WTC11 (cell line): ENCODE results near the gene GALNT17.

Source experiments
- FOXK1 ChIP-seq: sonication (generic); formaldehyde crosslinking; IDR thresholded peaks from 2 replicates; pipeline ENCODE4 v1.8.0; 2022; ENCODE audit warnings: mild to moderate bottlenecking, moderate library complexity, missing genetic modification reagents
- GRHL2 ChIP-seq: fragments of 250-450 bp; sonication (Bioruptor Pico); IDR thresholded peaks from 2 replicates; pipeline ENCODE4 v1.8.0; 2022; ENCODE audit warnings: mild to moderate bottlenecking, moderate library complexity; ENCODE audit not compliant: insufficient replicate concordance, severe bottlenecking
- TP53 ChIP-seq: sonication (generic); formaldehyde crosslinking; IDR thresholded peaks from 2 replicates; pipeline ENCODE4 v1.8.1; 2023; ENCODE audit warnings: mild to moderate bottlenecking, missing genetic modification reagents
- ZNF317 ChIP-seq: sonication (generic); formaldehyde crosslinking; IDR thresholded peaks from 2 replicates; pipeline ENCODE4 v1.8.1; 2023; ENCODE audit warnings: low read depth, mild to moderate bottlenecking, moderate library complexity, missing genetic modification reagents, borderline replicate concordance
- TF ChIP-seq, protein P1 (sequence below): sonication (generic); formaldehyde crosslinking; IDR thresholded peaks from 2 replicates; pipeline ENCODE4 v1.8.0; 2022; ENCODE audit warnings: mild to moderate bottlenecking, missing genetic modification reagents
- TF ChIP-seq, protein P2 (sequence below): fragments of 200-600 bp; IDR thresholded peaks from 2 replicates; pipeline ENCODE4 v1.8.0; 2022; ENCODE audit warnings: antibody characterized with exemption
- TF ChIP-seq, protein P3 (sequence below): sonication (generic); formaldehyde crosslinking; IDR thresholded peaks from 2 replicates; pipeline ENCODE4 v1.8.0; 2022; ENCODE audit warnings: mild to moderate bottlenecking, missing genetic modification reagents

DNA sequence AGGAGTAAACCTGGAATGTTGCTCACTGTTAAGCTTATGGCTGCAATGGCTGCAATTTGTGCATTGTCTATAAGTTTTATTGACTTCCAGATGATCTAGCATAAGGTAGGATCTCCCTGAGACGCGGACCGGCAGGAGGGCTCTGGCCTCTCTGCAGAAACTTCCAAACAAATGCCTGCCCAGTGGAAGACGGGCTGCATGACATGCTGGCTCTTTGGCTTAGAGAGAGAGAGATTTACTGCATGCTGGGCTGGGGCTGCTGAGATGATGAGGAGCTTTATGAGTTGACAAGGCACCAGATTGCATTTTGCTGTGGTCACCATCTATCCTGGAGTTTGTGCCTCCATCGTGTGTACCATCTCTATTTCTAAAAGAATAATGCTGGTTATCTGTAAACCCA, 193.2 kb downstream of the GALNT17 start:
- TF ChIP-seq GRHL2 (CRISPR knock-in tag) = no peak
- no peak for TF ChIP-seq ZNF317
- no peak for TF ChIP-seq TP53 (CRISPR knock-in tag)
- TF ChIP-seq FOXK1 (CRISPR knock-in tag) = no peak
- TF ChIP-seq, protein P1, sequence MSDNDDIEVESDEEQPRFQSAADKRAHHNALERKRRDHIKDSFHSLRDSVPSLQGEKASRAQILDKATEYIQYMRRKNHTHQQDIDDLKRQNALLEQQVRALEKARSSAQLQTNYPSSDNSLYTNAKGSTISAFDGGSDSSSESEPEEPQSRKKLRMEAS (CRISPR knock-in tag) = no peak
- TF ChIP-seq, protein P2, sequence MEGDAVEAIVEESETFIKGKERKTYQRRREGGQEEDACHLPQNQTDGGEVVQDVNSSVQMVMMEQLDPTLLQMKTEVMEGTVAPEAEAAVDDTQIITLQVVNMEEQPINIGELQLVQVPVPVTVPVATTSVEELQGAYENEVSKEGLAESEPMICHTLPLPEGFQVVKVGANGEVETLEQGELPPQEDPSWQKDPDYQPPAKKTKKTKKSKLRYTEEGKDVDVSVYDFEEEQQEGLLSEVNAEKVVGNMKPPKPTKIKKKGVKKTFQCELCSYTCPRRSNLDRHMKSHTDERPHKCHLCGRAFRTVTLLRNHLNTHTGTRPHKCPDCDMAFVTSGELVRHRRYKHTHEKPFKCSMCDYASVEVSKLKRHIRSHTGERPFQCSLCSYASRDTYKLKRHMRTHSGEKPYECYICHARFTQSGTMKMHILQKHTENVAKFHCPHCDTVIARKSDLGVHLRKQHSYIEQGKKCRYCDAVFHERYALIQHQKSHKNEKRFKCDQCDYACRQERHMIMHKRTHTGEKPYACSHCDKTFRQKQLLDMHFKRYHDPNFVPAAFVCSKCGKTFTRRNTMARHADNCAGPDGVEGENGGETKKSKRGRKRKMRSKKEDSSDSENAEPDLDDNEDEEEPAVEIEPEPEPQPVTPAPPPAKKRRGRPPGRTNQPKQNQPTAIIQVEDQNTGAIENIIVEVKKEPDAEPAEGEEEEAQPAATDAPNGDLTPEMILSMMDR = no peak
- TF ChIP-seq, protein P3, sequence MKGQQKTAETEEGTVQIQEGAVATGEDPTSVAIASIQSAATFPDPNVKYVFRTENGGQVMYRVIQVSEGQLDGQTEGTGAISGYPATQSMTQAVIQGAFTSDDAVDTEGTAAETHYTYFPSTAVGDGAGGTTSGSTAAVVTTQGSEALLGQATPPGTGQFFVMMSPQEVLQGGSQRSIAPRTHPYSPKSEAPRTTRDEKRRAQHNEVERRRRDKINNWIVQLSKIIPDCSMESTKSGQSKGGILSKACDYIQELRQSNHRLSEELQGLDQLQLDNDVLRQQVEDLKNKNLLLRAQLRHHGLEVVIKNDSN (CRISPR knock-in tag) = no peak
